GM21619 (cell line): ENCODE data around the gene TTC32.

ENCODE experiments used
- ATAC-seq: cut with Tn5 transposase; IDR thresholded peaks from one replicate; pipeline ENCODE4 v1.9.1; 2021; ENCODE audit not compliant: unreplicated experiment

The TTC32 gene

DNA sequence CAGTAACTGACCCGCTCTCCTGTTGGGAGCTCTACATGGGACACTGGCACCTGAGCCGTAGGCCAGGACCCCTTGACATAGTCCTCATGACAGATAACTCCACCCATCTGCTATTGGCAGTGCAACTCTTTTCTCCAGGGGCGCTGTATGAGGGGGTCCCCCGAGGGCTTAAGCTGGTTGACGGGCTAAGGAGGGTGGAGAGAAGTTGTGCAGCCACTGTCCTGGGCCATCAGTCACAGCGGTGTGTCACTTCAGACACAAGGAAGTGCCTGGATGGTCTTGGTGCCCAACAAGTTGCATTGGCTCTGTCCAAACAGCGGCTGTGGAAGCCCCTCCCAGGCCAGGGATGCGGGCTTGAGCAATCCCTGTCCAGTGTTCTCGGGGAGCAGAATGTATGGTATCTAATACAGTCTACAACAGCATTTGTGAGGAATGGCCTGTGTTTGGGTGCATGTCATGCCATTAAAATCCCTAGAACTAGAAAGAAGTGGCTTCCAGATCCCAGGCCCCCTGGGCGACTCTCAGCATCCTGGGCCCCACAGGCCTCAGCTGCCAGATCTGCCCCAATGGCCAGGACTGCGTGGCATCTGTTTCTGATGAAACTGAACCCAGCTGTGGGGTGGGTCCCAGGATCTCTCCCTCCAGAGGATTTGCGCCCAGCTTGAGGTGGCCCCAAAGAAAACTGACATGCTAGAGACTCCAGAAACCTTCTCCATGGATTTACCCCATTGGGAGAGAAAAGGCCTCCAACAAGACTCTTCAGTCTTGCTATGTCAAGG is 23.3 kb downstream of the TTC32 start:
- ATAC-seq = no peak

- ATAC-seq = no peak
Observed at GRCh38 chr2:19876751-19877150, 25.0 kb downstream of the TTC32 start.

- ATAC-seq = no peak
Observed at GRCh38 chr2:19875280-19875679, 26.5 kb downstream of the TTC32 start.

DNA sequence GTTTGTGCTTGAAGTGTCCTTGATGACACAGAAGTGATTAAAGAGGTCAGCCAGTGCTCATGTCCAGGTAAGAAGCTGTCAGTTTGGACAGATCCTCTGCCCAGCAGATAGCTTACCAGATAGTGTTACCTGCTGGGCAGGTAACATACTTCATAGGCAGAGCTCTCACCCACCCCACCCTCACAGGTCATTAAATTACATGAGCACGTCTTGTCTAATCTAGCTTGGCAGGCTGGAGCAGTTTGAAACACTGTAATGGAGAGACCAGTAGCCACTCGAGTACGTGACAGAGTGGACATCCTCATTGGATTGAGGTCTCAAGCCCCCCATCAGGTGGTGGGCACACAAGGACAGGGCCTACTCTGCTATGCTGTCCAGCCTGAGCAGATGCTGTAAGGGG is 27.1 kb downstream of the TTC32 start:
- no peak for ATAC-seq

GRCh38 chr2:19873014-19873413 is 28.8 kb downstream of the TTC32 start:
- ATAC-seq = no peak

- ATAC-seq = no peak
Observed at GRCh38 chr2:19872302-19872701, 29.5 kb downstream of the TTC32 start.

GRCh38 chr2:19871836-19872235 is 29.9 kb downstream of the TTC32 start:
- ATAC-seq = no peak

GRCh38 chr2:19870792-19871191 is 31.0 kb downstream of the TTC32 start:
- ATAC-seq = no peak

- ATAC-seq = peak; percentile 76
Observed at GRCh38 chr2:19868701-19869580, 32.8 kb downstream of the TTC32 start.

- ATAC-seq = no peak
Observed at GRCh38 chr2:19868224-19868623, 33.6 kb downstream of the TTC32 start.

- peak; percentile 55 for ATAC-seq
Observed at GRCh38 chr2:19866771-19867170, 35.0 kb downstream of the TTC32 start.

- ATAC-seq = peak; percentile 20
Observed at GRCh38 chr2:19865151-19865550, 36.6 kb downstream of the TTC32 start.

DNA sequence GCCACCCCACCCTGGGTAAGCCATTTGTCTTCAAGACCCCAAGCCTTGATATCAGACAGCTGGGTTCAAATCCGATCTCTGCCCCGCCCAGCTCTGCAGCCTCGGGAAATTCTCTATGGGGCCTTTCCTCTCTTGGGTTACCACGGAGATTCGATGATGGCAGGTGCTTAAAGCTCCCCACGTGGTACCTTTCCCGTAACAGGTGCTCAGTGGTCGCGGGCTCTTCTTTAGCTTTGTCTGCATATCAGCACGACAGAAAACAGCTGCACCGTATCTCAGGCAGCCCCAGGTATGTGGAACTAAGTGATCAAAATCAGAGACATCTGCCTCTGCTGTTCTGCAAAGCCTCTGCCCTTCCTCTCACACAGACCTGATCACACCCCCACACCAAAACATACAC is 37.4 kb downstream of the TTC32 start:
- ATAC-seq = no peak

DNA sequence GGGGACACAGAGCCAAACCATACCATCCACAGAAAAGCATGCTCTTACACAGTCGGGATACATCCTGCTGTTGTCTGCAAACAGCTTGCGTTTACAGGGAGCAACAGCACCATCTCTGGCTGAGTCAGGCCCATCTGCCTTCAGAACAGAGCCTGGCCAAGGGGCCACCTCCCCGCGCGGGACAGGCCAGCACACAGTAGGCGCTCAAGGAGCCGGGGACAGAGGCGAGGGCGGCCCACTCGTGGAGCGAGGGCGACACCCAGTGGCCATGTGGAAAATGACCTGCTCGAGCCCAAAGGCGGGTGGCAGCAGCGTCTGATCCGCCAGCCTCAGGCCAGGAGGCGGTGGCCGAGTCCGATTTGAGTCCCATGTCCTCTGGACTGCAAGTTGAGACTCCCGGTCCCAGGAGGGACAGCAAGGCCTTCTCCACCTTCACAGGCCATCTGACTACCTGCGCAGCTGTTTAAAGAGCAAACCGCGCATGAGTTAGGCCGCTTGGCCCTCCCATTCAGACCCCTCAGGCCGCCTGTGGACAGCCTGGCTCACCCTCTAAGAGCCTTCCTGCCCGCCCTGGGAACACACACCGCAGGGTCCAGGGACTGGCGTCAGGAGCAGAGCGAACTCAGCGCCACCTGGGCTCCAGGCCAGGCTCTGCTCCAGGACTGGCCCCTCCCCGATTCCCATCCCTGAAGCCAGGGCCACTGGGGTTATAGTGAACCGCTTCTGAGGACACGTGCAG is 38.3 kb downstream of the TTC32 start:
- peak; percentile 63 for ATAC-seq

GRCh38 chr2:19861813-19862212 is 40.0 kb downstream of the TTC32 start:
- no peak for ATAC-seq

DNA sequence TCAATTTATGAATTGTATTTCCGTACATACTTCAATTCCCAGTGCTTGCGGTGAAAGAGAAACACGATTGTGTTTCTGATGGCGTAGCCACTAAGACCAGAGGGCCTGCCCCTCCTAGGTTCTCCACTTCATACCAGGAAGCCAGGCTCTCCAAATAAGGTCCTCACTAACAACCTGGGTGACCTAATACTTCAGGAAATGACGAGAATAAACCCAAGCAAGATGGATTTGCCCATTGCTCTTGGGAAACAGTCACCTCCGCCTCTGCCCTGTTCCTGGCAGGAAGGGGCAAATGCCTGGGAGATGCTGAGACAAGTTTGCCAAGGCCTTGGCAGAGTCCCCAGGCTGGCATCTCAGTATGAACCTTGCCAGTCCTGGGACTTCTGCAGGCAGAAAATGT is 41.8 kb downstream of the TTC32 start:
- no peak for ATAC-seq

GRCh38 chr2:19859565-19859964 is 42.2 kb downstream of the TTC32 start:
- ATAC-seq = no peak

DNA sequence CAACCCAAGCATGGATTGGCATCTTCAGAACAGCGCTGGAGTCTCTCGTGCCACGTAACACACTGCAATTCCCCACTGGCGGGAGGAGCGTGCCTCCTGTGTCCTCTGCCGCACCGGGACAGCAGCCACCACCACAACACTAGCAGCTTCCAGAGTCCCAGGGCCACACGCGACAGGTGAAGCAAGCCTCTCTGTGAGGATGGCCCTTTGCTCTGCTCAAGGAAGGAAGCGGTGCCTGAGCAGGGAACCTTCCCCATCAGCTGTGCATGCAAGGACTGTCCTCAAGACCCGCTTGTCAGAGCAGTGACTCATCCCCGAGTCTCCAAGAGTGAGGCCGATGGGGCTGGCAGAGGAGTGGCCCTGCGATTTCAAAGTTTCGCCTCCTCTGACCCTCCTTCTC is 44.0 kb downstream of the TTC32 start:
- no peak for ATAC-seq

- no peak for ATAC-seq
Observed at GRCh38 chr2:19857100-19857499, 44.7 kb downstream of the TTC32 start.

GRCh38 chr2:19855542-19856431 is 46.0 kb downstream of the TTC32 start:
- no peak for ATAC-seq
